ENCODE results near the gene PRB2.

DNA sequence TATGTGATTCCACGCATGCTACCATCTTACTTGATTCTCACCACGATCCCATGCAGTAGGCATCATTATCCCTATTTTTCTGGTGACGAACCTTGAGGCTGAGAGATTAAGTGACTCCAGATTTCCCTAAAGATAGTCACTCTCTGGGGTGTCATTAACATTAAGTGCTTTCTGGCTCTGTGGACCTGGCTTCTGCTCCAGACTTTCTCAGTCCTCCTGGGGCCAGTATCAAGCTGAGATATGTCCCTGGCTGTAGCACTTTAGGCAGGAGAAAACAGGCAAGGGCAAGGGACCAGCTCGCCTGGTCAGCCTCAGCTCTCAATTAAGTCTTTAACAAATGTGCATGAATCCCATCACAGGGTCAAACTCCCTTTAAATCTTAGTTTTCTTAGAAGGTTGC, 38.3 kb upstream of the PRB2 start:
- TF ChIP-seq, protein P1, sequence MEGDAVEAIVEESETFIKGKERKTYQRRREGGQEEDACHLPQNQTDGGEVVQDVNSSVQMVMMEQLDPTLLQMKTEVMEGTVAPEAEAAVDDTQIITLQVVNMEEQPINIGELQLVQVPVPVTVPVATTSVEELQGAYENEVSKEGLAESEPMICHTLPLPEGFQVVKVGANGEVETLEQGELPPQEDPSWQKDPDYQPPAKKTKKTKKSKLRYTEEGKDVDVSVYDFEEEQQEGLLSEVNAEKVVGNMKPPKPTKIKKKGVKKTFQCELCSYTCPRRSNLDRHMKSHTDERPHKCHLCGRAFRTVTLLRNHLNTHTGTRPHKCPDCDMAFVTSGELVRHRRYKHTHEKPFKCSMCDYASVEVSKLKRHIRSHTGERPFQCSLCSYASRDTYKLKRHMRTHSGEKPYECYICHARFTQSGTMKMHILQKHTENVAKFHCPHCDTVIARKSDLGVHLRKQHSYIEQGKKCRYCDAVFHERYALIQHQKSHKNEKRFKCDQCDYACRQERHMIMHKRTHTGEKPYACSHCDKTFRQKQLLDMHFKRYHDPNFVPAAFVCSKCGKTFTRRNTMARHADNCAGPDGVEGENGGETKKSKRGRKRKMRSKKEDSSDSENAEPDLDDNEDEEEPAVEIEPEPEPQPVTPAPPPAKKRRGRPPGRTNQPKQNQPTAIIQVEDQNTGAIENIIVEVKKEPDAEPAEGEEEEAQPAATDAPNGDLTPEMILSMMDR (IDR thresholded peaks at IDR 0.05) = no peak
- TF ChIP-seq POLR2A (IDR thresholded peaks at IDR 0.05) = no peak

Measured in heart left ventricle (tissue), 13 donors.